ENCODE measurements around the gene MTA3.
"Not testable (repeated sequence)": the region's sequence is repeated elsewhere in the genome, so short reads cannot be mapped to it uniquely, and the experiment has no call there.

DNA sequence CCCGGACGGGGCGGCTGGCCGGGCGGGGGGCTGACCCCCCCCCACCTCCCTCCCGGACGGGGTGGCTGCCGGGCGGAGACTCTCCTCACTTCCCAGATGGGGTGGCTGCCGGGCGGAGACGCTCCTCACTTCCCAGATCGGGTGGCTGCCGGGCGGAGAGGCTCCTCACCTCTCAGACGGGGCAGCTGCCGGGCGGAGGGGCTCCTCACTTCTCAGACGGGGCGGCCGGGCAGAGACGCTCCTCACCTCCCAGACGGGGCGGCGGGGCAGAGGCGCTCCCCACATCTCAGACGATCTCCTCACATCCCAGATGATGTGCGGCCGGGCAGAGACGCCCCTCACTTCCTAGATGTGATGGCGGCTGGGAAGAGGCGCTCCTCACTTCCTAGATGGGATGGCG lies 37.7 kb downstream of the MTA3 start:
- not testable (repeated sequence) for TF ChIP-seq ZNF224 (CRISPR knock-in tag; IDR thresholded peaks at IDR 0.05); NFE2 (IDR thresholded peaks at IDR 0.05; ENCODE audit: low read depth); RAD21 (CRISPR knock-in tag; conservative IDR thresholded peaks at IDR 0.05 in 1 of 2, IDR thresholded peaks at IDR 0.05 in 1 of 2); EZH2 (IDR thresholded peaks at IDR 0.05; ENCODE audit: borderline replicate concordance, low read depth, low read length)

Measured in K562 (cell line).